HepG2 (cell line): ENCODE measurements around the gene CYBC1. TPM values are rescaled to one million over a fixed set of nuclear protein-coding genes. Genes with fewer than 3 reads are reported as not detected.

Experiments used
- ATM ChIP-seq: fragments of 450-650 bp; IDR thresholded peaks from 2 replicates; pipeline ENCODE4 v1.7.1; 2017; ENCODE audit warnings: mild to moderate bottlenecking, borderline replicate concordance
- CREB3 ChIP-seq: sonication (generic); formaldehyde crosslinking; IDR thresholded peaks from 2 replicates; pipeline ENCODE4 v1.5.0; 2020; ENCODE audit warnings: missing genetic modification reagents
- GATA4 ChIP-seq: sonication (generic); IDR thresholded peaks from 2 replicates; pipeline ENCODE4 v1.6.1; 2016; ENCODE audit warnings: antibody characterized with exemption, low read depth, borderline replicate concordance
- LCORL ChIP-seq, 2 experiments: fragments of 450-650 bp in 1 of 2; sonication (generic) in 1 of 2; formaldehyde crosslinking in 1 of 2; IDR thresholded peaks; 2 replicates each; pipeline versions ENCODE4 v1.5.0 to v1.6.1; 2017 to 2020; ENCODE audit warnings: antibody characterized with exemption in 1 of 2, missing genetic modification reagents in 1 of 2
- PLRG1 ChIP-seq: fragments of 450-650 bp; conservative IDR thresholded peaks from 2 replicates; pipeline ENCODE4 v1.6.1; 2016
- SNAI1 ChIP-seq: sonication (generic); formaldehyde crosslinking; IDR thresholded peaks from 2 replicates; pipeline ENCODE4 v1.5.0; 2020; ENCODE audit warnings: mild to moderate bottlenecking, missing genetic modification reagents, borderline replicate concordance
- SP2 ChIP-seq: sonication (generic); formaldehyde crosslinking; IDR thresholded peaks from 2 replicates; pipeline ENCODE4 v1.5.1; 2020; ENCODE audit warnings: mild to moderate bottlenecking, missing genetic modification reagents
- ZBTB3 ChIP-seq: sonication (generic); formaldehyde crosslinking; IDR thresholded peaks from 2 replicates; pipeline ENCODE4 v1.4.0; 2020; ENCODE audit warnings: low read depth, mild to moderate bottlenecking, moderate library complexity, missing genetic modification reagents, borderline replicate concordance
- ZBTB7B ChIP-seq: sonication (generic); formaldehyde crosslinking; IDR thresholded peaks from 2 replicates; pipeline ENCODE4 v1.4.0; 2020; ENCODE audit warnings: missing genetic modification reagents
- ZNF232 ChIP-seq: sonication (generic); formaldehyde crosslinking; IDR thresholded peaks from 2 replicates; pipeline ENCODE4 v1.4.0; 2020; ENCODE audit warnings: missing genetic modification reagents, borderline replicate concordance
- ZNF333 ChIP-seq: sonication (generic); formaldehyde crosslinking; IDR thresholded peaks from 2 replicates; pipeline ENCODE4 v1.4.0; 2020; ENCODE audit warnings: mild to moderate bottlenecking, missing genetic modification reagents, borderline replicate concordance
- ZNF343 ChIP-seq: sonication (generic); formaldehyde crosslinking; IDR thresholded peaks from 2 replicates; pipeline ENCODE4 v1.4.0; 2020; ENCODE audit warnings: mild to moderate bottlenecking, missing genetic modification reagents
- ZNF609 ChIP-seq: sonication (generic); formaldehyde crosslinking; IDR thresholded peaks from 2 replicates; pipeline ENCODE4 v1.4.0; 2020; ENCODE audit warnings: mild to moderate bottlenecking, missing genetic modification reagents, borderline replicate concordance
- polyA plus RNA-seq, 8 experiments: library from polyadenylated mRNA; depleted of rRNA in 3 of 8; stranded (reverse) in 7 of 8; unstranded in 1 of 8; fragments of >200 nt; fragmentation: Illumina TruSeq in 4 of 8; extraction: Trizol in 4 of 8; gene quantifications; 2 replicates each; pipeline versions ENCODE4 v1.2.1 to v1.2.3, GENCODE V29; 2011 to 2016; ENCODE audit warnings: low read depth in 4 of 8, missing spikeins in 1 of 8, mixed read lengths in 1 of 8; ENCODE audit not compliant: insufficient read depth in 1 of 8
- total RNA-seq, 5 experiments: library from RNA; depleted of rRNA; stranded (reverse); fragments of >200 nt; fragmentation: Illumina TruSeq; extraction: Trizol; gene quantifications; 2 replicates each; pipeline ENCODE4 v1.2.3, GENCODE V29; 2016; ENCODE audit warnings: low read depth in 1 of 5
- TF ChIP-seq, protein P1 (sequence below): sonication (generic); formaldehyde crosslinking; IDR thresholded peaks from 2 replicates; pipeline ENCODE4 v1.9.0; 2021; ENCODE audit warnings: missing genetic modification reagents, borderline replicate concordance
- TF ChIP-seq, protein P2 (sequence below): sonication (generic); formaldehyde crosslinking; IDR thresholded peaks from 2 replicates; pipeline ENCODE4 v1.4.0; 2020; ENCODE audit warnings: missing genetic modification reagents
- TF ChIP-seq, protein P3 (sequence below): sonication (generic); formaldehyde crosslinking; IDR thresholded peaks from 2 replicates; pipeline ENCODE4 v1.4.0; 2020; ENCODE audit warnings: missing genetic modification reagents

The CYBC1 gene
- total and polyA plus RNA-seq, 2 of the 13 experiments (the other 11 are each of a cell fraction or from before 2014, with no cell fraction given) = 43.4 to 44.1 TPM

DNA sequence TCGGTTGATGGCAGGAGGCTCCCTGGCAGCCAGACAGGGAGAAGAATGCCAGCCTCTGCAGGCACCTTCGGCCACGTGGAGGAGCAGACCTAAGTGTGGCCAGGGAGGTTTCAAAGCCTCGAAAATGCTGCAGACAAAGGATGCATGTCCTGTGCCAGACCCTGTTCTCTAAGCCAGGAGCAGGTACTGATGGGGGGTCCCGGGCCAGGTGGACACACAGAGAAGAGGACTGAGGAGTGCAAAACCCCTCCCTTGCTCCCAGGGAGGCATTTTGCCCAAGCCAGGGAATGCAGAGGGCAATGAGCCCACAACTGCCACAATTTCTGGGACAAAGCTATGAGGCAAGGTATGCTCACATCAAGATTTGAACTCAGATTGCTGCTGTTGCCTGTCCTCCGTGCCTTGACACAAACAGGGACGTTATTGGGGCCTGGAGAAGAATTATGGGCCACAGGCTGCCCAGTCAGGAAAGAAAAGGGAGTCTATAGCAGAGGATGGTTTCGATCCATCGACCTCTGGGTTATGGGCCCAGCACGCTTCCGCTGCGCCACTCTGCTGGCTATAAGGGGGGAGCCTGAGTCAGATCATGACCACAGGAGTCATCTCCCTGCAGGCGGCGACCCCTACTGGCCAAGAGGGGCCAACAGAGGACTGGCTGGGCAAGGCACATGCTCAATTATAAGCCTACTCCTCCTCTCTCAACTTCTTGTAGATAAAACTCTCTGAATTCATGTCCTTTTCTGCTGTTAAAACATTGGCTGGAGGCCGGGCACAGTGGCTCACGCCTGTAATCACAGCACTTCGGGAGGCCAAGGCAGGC lies 43.9 kb upstream of the CYBC1 start (continued):
- TF ChIP-seq, protein P1, sequence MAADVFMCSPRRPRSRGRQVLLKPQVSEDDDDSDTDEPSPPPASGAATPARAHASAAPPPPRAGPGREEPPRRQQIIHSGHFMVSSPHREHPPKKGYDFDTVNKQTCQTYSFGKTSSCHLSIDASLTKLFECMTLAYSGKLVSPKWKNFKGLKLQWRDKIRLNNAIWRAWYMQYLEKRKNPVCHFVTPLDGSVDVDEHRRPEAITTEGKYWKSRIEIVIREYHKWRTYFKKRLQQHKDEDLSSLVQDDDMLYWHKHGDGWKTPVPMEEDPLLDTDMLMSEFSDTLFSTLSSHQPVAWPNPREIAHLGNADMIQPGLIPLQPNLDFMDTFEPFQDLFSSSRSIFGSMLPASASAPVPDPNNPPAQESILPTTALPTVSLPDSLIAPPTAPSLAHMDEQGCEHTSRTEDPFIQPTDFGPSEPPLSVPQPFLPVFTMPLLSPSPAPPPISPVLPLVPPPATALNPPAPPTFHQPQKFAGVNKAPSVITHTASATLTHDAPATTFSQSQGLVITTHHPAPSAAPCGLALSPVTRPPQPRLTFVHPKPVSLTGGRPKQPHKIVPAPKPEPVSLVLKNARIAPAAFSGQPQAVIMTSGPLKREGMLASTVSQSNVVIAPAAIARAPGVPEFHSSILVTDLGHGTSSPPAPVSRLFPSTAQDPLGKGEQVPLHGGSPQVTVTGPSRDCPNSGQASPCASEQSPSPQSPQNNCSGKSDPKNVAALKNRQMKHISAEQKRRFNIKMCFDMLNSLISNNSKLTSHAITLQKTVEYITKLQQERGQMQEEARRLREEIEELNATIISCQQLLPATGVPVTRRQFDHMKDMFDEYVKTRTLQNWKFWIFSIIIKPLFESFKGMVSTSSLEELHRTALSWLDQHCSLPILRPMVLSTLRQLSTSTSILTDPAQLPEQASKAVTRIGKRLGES (CRISPR knock-in tag) = no peak
- TF ChIP-seq ZNF343 (CRISPR knock-in tag) (peak; percentile 88; the same call in 1 of the 2 replicates), PLRG1 (no peak), ZNF232 (CRISPR knock-in tag) (peak; percentile 25; the same call in 1 of the 2 replicates), GATA4 (no peak), ZBTB7B (CRISPR knock-in tag) (peak; percentile 84), ATM (no peak), ZNF333 (CRISPR knock-in tag) (peak; percentile 92), SP2 (CRISPR knock-in tag) (no peak), ZNF609 (CRISPR knock-in tag) (peak; percentile 61; the same call in 1 of the 2 replicates), ZBTB3 (CRISPR knock-in tag) (peak; percentile 87; the same call in 1 of the 2 replicates), SNAI1 (peak; percentile 83; the same call in 1 of the 2 replicates), LCORL (IDR thresholded peaks at IDR 0.05) (peak; percentile 74; the same call in 1 of the 2 replicates), LCORL (CRISPR knock-in tag; IDR thresholded peaks at IDR 0.05) (peak; percentile 95), CREB3 (0 out of 2 replicates have a peak, but pooled peaks have one; percentile 13)
- TF ChIP-seq, protein P2, sequence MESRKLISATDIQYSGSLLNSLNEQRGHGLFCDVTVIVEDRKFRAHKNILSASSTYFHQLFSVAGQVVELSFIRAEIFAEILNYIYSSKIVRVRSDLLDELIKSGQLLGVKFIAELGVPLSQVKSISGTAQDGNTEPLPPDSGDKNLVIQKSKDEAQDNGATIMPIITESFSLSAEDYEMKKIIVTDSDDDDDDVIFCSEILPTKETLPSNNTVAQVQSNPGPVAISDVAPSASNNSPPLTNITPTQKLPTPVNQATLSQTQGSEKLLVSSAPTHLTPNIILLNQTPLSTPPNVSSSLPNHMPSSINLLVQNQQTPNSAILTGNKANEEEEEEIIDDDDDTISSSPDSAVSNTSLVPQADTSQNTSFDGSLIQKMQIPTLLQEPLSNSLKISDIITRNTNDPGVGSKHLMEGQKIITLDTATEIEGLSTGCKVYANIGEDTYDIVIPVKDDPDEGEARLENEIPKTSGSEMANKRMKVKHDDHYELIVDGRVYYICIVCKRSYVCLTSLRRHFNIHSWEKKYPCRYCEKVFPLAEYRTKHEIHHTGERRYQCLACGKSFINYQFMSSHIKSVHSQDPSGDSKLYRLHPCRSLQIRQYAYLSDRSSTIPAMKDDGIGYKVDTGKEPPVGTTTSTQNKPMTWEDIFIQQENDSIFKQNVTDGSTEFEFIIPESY (CRISPR knock-in tag) = peak; percentile 93
- TF ChIP-seq, protein P3, sequence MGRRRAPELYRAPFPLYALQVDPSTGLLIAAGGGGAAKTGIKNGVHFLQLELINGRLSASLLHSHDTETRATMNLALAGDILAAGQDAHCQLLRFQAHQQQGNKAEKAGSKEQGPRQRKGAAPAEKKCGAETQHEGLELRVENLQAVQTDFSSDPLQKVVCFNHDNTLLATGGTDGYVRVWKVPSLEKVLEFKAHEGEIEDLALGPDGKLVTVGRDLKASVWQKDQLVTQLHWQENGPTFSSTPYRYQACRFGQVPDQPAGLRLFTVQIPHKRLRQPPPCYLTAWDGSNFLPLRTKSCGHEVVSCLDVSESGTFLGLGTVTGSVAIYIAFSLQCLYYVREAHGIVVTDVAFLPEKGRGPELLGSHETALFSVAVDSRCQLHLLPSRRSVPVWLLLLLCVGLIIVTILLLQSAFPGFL (CRISPR knock-in tag) = no peak
